ENCODE data around the gene FAM118A.
"Not testable (repeated sequence)": the region's sequence is repeated elsewhere in the genome, so short reads cannot be mapped to it uniquely, and the experiment has no call there.

Gene FAM118A

DNA sequence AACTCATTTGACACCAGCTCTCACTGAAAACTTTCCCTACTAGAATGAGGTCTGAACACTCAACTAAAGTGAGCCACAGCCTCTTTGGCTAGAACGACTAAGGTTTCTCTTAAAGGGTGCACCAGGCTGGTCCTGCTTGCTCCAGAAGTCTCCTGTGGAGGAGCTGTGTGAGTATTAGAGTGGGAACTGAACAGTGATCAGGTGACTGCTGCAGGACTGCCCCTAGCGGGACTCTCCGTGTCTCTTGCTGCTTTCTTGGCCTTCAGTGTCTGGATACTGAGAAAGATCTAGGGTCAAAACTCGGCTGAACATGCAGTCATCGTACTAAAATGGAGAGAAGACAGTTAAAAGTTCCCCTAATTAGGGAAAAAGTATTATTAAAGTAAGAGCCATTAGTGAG is 34.6 kb downstream of the FAM118A start:
- peaks cover 5% of the 10 kb centered on the region for H3K36me3 ChIP-seq (ENCODE audit: control insufficient read depth, insufficient read depth, low read length)
- no peaks in the 10 kb centered on the region for H3K4me1 ChIP-seq (ENCODE audit: control insufficient read depth, insufficient read depth, low read length)
- H3K27me3 ChIP-seq (ENCODE audit: control insufficient read depth, insufficient read depth, low read length), result no peaks in the 10 kb centered on the region
- H3K4me3 ChIP-seq (ENCODE audit: low read length), result no peak overlapping the region
- H3K27ac ChIP-seq (ENCODE audit: low read depth, low read length), result no peak overlapping the region
- H3K9ac ChIP-seq (ENCODE audit: low read length), result no peak overlapping the region

DNA sequence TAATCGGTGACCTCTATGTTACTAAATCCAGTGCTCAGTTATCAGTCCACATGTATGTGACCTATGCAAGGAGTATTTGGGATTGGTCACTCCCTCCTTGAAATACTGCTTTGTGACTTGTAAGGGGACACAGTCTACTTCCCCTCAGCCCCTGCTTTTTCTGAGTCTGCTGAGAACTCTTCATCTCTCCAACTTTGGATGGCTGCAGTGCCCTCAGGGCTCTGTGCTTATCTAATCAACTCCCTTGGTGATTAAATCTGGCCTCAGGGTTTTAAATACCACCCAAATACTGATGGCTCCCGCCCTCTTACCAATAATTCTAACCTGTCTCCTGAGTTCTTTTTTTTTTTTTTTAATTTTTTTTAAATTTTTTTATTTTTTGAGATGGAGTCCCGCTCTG is 40.2 kb downstream of the FAM118A start:
- Histone ChIP-seq H3K36me3 (ENCODE audit: control insufficient read depth, insufficient read depth, low read length) (peaks cover 2% of the 10 kb centered on the region), H3K4me3 (ENCODE audit: low read length) (no peak overlapping the region), H3K27me3 (ENCODE audit: control insufficient read depth, insufficient read depth, low read length) (no peaks in the 10 kb centered on the region), H3K4me1 (ENCODE audit: control insufficient read depth, insufficient read depth, low read length) (no peaks in the 10 kb centered on the region), H3K9ac (ENCODE audit: low read length) (no peak overlapping the region), H3K27ac (ENCODE audit: low read depth, low read length) (no peak overlapping the region)

DNA sequence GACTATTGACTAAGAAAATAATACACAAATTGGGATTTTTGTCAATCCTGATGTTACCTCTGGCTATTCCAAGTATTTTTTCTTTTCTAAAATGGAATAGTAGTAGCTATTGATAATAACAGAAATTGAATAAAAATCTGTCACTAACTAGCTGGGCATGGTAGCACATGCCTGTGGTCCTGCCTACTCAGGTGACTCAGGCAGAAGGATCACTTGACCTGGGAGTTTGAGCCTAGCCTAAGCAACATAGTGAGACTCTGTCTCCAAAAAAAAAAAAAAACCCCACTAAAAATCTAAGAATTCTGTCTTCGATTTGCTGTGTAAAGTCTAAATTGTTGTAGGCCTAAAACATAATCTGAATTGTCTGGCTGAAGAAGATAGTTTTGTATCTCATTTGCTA is 42.2 kb downstream of the FAM118A start:
- H3K9ac ChIP-seq (ENCODE audit: low read length), result no peak overlapping the region
- no peaks in the 10 kb centered on the region for H3K36me3 ChIP-seq (ENCODE audit: control insufficient read depth, insufficient read depth, low read length)
- H3K4me3 ChIP-seq (ENCODE audit: low read length), result no peak overlapping the region
- no peak overlapping the region for H3K27ac ChIP-seq (ENCODE audit: low read depth, low read length)
- H3K27me3 ChIP-seq (ENCODE audit: control insufficient read depth, insufficient read depth, low read length), result no peaks in the 10 kb centered on the region
- H3K4me1 ChIP-seq (ENCODE audit: control insufficient read depth, insufficient read depth, low read length), result no peaks in the 10 kb centered on the region

DNA sequence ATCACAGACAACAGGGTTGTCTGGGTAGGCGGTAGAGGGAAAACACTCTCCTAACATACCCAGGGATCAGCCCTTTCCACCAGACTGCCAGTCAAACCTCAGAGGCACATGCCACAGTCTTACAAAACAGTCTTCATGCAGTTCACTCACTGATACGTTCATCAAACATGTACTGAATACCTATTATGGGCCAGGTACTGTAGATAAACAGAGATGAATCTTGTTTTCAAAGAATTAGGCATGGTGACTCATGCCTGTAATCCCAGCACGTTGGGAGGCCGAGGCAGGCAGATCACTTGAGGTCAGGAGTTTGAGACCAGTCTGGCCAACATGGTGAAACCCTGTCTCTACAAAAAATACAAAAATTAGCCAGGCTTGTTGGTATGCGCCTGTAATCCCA is 43.0 kb downstream of the FAM118A start:
- not testable (repeated sequence) for H3K36me3 ChIP-seq (ENCODE audit: control insufficient read depth, insufficient read depth, low read length); H3K4me1 ChIP-seq (ENCODE audit: control insufficient read depth, insufficient read depth, low read length); H3K27me3 ChIP-seq (ENCODE audit: control insufficient read depth, insufficient read depth, low read length); H3K4me3 ChIP-seq (ENCODE audit: low read length); H3K27ac ChIP-seq (ENCODE audit: low read depth, low read length); H3K9ac ChIP-seq (ENCODE audit: low read length)

DNA sequence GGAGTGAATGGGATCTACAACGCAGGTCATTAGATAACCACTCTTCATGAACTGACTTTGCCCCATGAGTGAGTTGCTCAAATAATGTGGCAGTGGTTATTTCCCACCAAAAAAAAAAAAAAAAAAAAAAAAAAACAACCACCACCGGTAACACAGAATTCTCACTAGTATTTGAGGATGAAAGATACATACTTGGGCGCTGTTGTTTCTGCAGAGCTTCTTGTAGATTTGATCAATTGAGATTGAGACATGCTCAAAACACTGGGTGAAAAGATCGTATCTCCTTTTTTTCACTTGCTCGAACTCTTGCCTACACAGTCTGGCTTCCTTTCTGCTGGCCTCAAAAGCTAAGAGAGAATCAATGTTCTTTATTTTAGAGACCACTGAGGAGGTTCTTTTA is 44.1 kb downstream of the FAM118A start:
- Histone ChIP-seq H3K4me1 (ENCODE audit: control insufficient read depth, insufficient read depth, low read length) (no peaks in the 10 kb centered on the region), H3K36me3 (ENCODE audit: control insufficient read depth, insufficient read depth, low read length) (no peaks in the 10 kb centered on the region), H3K27me3 (ENCODE audit: control insufficient read depth, insufficient read depth, low read length) (no peaks in the 10 kb centered on the region), H3K4me3 (ENCODE audit: low read length) (no peak overlapping the region), H3K9ac (ENCODE audit: low read length) (no peak overlapping the region), H3K27ac (ENCODE audit: low read depth, low read length) (no peak overlapping the region)

DNA sequence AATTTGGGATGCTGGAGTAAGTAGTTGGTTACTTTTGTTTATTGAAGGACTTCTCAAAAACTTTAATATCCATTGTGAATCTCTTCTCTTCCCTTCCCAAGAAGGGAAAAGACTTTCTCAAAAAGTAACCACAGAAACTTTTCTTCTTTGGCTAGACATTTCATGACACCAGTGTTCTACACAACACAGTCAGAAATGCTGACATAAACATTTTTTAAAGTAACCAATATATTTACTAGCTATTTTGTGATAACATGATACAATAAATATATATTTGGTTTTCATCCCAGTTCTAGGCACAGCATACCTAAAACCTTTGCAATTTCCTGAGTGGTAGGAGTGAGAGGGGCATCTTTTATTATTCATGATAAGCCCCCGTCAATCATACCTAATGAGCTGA is 47.8 kb downstream of the FAM118A start:
- H3K27ac ChIP-seq (ENCODE audit: low read depth, low read length), result no peak overlapping the region
- H3K4me3 ChIP-seq (ENCODE audit: low read length), result no peak overlapping the region
- H3K9ac ChIP-seq (ENCODE audit: low read length), result no peak overlapping the region
- H3K36me3 ChIP-seq (ENCODE audit: control insufficient read depth, insufficient read depth, low read length), result no peaks in the 10 kb centered on the region
- H3K4me1 ChIP-seq (ENCODE audit: control insufficient read depth, insufficient read depth, low read length), result no peaks in the 10 kb centered on the region
- no peaks in the 10 kb centered on the region for H3K27me3 ChIP-seq (ENCODE audit: control insufficient read depth, insufficient read depth, low read length)

DNA sequence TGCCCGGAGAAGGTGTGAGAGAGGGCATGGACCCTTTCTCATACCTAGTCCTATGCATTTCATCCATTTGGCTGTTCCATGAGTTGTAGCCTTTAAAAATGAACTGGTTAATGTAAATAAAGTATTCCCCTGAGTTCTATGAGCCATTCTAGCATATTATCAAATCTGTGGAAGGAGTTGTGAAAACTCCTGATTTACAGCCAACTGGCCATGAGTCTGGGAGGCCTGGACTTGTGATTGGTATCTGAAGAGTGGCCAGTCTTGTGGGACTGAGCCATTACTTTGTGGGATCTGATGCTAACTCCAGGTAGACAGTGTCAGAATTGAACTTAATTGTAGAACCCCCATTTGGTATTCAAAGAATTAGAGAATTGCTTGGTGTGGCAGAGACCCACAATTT is 48.4 kb downstream of the FAM118A start:
- Histone ChIP-seq H3K4me3 (ENCODE audit: low read length) (no peak overlapping the region), H3K27ac (ENCODE audit: low read depth, low read length) (no peak overlapping the region), H3K27me3 (ENCODE audit: control insufficient read depth, insufficient read depth, low read length) (no peaks in the 10 kb centered on the region), H3K36me3 (ENCODE audit: control insufficient read depth, insufficient read depth, low read length) (no peaks in the 10 kb centered on the region), H3K9ac (ENCODE audit: low read length) (no peak overlapping the region), H3K4me1 (ENCODE audit: control insufficient read depth, insufficient read depth, low read length) (no peaks in the 10 kb centered on the region)

DNA sequence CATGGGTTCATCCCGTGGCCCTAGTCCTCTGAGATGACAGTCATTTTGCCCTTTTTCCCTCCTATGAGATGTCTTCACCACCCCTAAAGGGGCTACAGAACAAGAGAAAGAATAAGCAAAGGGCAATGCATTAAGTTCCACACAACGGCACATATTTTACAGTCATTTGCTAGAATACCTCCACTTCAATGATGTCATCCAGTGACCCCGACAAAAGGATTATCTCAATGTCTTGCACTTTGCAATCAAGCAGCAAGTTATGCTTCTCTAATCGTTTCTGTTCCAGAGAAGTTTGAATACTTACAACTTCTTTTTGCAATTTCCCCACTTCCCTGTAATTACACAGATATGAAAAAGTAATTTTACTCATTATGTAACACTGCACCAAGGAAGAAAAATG is 49.9 kb downstream of the FAM118A start:
- Histone ChIP-seq H3K27ac (ENCODE audit: low read depth, low read length) (no peak overlapping the region), H3K4me1 (ENCODE audit: control insufficient read depth, insufficient read depth, low read length) (no peaks in the 10 kb centered on the region), H3K4me3 (ENCODE audit: low read length) (no peak overlapping the region), H3K27me3 (ENCODE audit: control insufficient read depth, insufficient read depth, low read length) (no peaks in the 10 kb centered on the region), H3K9ac (ENCODE audit: low read length) (no peak overlapping the region), H3K36me3 (ENCODE audit: control insufficient read depth, insufficient read depth, low read length) (no peaks in the 10 kb centered on the region)

DNA sequence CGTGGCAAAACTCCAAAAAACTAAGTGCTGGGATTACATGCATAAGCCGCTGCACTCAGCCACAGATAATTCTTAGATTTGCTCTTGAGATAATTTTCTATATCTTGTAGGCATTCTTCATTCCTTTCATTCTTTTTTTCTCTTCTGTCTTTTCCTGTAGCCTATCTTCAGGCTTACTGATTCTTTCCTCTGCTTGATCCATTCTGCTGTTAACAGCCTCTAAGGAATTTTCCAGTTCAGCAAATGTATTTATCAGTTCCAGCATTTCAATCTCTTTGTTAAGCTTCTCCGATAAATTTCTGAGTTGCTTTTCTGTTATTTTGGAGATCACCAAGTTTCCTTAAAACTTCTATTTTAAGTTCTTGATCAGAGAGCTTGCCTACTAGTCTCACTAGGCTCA is 57.0 kb downstream of the FAM118A start:
- no peak overlapping the region for H3K4me3 ChIP-seq (ENCODE audit: low read length)
- no peaks in the 10 kb centered on the region for H3K36me3 ChIP-seq (ENCODE audit: control insufficient read depth, insufficient read depth, low read length)
- no peaks in the 10 kb centered on the region for H3K27me3 ChIP-seq (ENCODE audit: control insufficient read depth, insufficient read depth, low read length)
- no peak overlapping the region for H3K27ac ChIP-seq (ENCODE audit: low read depth, low read length)
- no peak overlapping the region for H3K9ac ChIP-seq (ENCODE audit: low read length)
- no peaks in the 10 kb centered on the region for H3K4me1 ChIP-seq (ENCODE audit: control insufficient read depth, insufficient read depth, low read length)

DNA sequence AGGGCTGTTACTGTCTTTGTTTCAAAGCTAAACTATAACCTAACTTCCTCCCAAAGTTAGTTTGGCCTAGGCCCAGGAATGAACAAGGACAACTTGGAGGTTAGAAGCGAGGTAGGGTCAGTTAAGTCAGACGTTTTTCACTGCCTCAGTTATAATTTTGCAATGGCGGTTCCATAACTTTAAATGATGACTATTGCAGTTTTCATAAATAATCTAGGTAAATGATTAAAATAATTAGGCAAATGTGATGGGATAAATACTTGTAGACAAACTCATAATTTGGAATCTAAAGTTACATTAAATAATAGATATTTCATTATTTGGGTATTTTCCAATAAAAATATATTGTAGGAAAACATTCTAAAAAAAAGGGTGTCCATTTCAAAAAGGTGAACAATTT is 63.9 kb downstream of the FAM118A start:
- not testable (repeated sequence) for H3K4me3 ChIP-seq (ENCODE audit: low read length); H3K9ac ChIP-seq (ENCODE audit: low read length); H3K27ac ChIP-seq (ENCODE audit: low read depth, low read length); H3K27me3 ChIP-seq (ENCODE audit: control insufficient read depth, insufficient read depth, low read length); H3K4me1 ChIP-seq (ENCODE audit: control insufficient read depth, insufficient read depth, low read length); H3K36me3 ChIP-seq (ENCODE audit: control insufficient read depth, insufficient read depth, low read length)

DNA sequence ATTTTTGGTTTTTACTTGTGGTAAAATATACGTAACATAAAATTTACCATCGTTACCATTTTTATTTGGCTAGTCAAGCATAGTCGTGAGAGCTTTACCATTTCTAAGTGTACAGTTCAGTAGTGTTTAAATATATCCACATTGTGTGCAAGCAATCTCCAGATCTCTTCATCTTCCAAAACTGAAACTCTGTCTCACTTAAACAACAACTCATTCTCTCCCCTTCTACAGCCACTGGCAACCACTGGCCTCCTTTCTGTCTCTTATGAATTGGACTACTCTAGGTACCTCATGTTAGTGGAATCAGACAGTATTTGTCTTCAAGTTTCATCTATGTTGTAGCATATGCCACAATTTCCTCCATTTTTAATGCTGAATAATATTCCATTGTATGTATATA is 66.3 kb downstream of the FAM118A start:
- Histone ChIP-seq H3K36me3 (ENCODE audit: control insufficient read depth, insufficient read depth, low read length) (no peaks in the 10 kb centered on the region), H3K4me3 (ENCODE audit: low read length) (no peak overlapping the region), H3K27me3 (ENCODE audit: control insufficient read depth, insufficient read depth, low read length) (no peaks in the 10 kb centered on the region), H3K27ac (ENCODE audit: low read depth, low read length) (no peak overlapping the region), H3K4me1 (ENCODE audit: control insufficient read depth, insufficient read depth, low read length) (no peaks in the 10 kb centered on the region), H3K9ac (ENCODE audit: low read length) (no peak overlapping the region)

DNA sequence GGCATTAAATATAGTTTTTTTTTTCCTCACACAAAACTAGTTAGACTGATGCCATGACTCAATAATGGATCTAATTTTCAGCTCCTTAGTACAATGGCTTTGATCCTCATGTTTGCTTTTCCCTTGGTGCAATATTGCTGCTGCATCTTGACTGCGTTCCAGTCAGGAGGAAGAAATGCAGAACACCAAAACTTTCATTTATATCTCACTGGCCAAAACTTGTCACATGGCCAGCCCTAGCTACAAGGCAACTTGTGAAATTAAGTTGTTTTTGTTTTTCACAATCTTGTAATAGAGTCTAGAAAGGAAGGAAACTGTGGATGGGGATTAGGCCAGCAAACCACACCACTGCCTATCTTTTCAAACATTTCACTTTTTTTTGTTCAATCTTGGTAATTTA is 67.0 kb downstream of the FAM118A start:
- no peaks in the 10 kb centered on the region for H3K4me1 ChIP-seq (ENCODE audit: control insufficient read depth, insufficient read depth, low read length)
- no peak overlapping the region for H3K27ac ChIP-seq (ENCODE audit: low read depth, low read length)
- no peak overlapping the region for H3K4me3 ChIP-seq (ENCODE audit: low read length)
- no peaks in the 10 kb centered on the region for H3K36me3 ChIP-seq (ENCODE audit: control insufficient read depth, insufficient read depth, low read length)
- no peaks in the 10 kb centered on the region for H3K27me3 ChIP-seq (ENCODE audit: control insufficient read depth, insufficient read depth, low read length)
- H3K9ac ChIP-seq (ENCODE audit: low read length), result no peak overlapping the region

DNA sequence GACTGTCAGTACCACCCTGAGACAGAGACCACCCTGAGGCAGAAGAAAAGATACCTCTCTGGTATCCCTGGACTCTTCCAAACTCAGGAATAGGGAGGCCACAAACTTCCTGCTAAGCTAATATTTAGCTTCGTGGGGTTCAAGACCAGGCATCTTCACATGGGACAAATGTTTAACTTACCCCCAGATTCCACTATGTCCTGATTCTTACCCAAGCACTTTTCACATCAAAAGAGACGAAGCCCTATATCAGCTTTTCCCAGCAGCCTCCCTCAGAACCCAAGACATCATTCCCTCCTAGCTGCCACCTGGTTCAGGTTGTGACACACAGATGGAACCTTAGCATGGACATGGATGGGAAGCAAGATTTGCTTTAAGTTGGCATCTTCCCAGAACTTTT is 71.6 kb downstream of the FAM118A start:
- Histone ChIP-seq H3K9ac (ENCODE audit: low read length) (no peak overlapping the region), H3K4me1 (ENCODE audit: control insufficient read depth, insufficient read depth, low read length) (no peaks in the 10 kb centered on the region), H3K27ac (ENCODE audit: low read depth, low read length) (no peak overlapping the region), H3K36me3 (ENCODE audit: control insufficient read depth, insufficient read depth, low read length) (no peaks in the 10 kb centered on the region), H3K4me3 (ENCODE audit: low read length) (no peak overlapping the region), H3K27me3 (ENCODE audit: control insufficient read depth, insufficient read depth, low read length) (no peaks in the 10 kb centered on the region)

DNA sequence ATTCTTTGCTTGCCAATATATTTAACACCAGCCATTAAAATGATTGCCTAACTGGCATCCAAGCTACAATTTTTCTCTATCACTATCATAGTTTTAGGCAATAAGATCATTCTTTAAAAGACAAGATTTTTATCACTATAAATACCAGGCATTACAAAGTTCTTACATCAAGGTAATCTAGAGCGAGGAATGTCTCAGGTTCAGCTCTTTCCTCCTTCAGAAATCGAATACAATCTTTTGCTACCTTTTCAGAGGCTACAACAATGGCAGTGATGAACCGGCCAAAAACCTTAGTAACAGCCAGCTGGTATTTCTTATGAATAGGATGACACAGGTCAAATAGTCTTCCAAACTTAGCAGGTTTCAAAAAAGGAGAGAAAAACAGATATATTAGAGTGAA is 79.8 kb downstream of the FAM118A start:
- no peak overlapping the region for H3K27ac ChIP-seq (ENCODE audit: low read depth, low read length)
- H3K27me3 ChIP-seq (ENCODE audit: control insufficient read depth, insufficient read depth, low read length), result no peaks in the 10 kb centered on the region
- H3K9ac ChIP-seq (ENCODE audit: low read length), result no peak overlapping the region

More for the DNA sequence above, 79.8 kb downstream of the FAM118A start:
- Histone ChIP-seq H3K4me3 (ENCODE audit: low read length) (no peak overlapping the region), H3K4me1 (ENCODE audit: control insufficient read depth, insufficient read depth, low read length) (no peaks in the 10 kb centered on the region), H3K36me3 (ENCODE audit: control insufficient read depth, insufficient read depth, low read length) (no peaks in the 10 kb centered on the region)

Data from rectal smooth muscle tissue (tissue), 1 donor.